Measurements from ENCODE around the gene LDLR.

GRCh38 chr19:11115895-11116446, 26.7 kb downstream of the LDLR start:
- TF ChIP-seq POLR2A (IDR thresholded peaks at IDR 0.05): no peak
- no peak for TF ChIP-seq CTCF (IDR thresholded peaks at IDR 0.05 in 8 of 11, conservative IDR thresholded peaks at IDR 0.05 in 3 of 11)
- TF ChIP-seq POLR2AphosphoS5 (IDR thresholded peaks at IDR 0.05): no peak
